Stimulated activated naive CD8-positive, alpha-beta T cell treated with anti-CD3 and anti-CD28 coated beads, Interleukin-15, Interleukin-2, amounts not matched to agents 100 U/mL and 50 U/mL, for 24 hours (primary cell): ENCODE results near the gene MIPOL1.
"Not testable (repeated sequence)": the region's sequence is repeated elsewhere in the genome, so short reads cannot be mapped to it uniquely, and the experiment has no call there.

Experiments used
- ATAC-seq: fragments of 150-1000 bp; cut with Tn5 transposase; one replicate; pipeline ENCODE4 v1.10.0; 2021
- DNase-seq: peaks from one replicate; pipeline ENCODE4 v3.0.0; 2021

MIPOL1 gene

GRCh38 chr14:37284760-37285159 is 87.0 kb downstream of the MIPOL1 start:
- no peak for ATAC-seq
- no peak for DNase-seq

DNA sequence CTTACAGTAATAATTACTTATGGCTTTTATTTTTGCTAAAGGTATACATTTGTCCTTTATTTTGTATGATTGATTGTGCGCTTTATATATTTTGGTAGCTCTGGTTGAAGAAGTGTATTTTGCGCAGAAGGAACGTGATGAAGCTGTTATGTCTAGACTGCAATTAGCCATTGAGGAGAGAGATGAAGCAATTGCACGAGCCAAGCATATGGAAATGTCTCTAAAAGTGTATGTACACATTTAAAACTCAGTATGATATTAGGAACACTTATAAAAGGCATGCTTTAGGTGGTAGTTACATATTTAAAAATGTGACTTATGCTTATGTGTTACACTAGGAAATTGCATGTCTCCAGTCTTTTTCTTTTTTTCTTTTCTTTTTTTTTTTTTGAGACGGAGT is 87.5 kb downstream of the MIPOL1 start:
- no peak for DNase-seq
- no peak for ATAC-seq

DNA sequence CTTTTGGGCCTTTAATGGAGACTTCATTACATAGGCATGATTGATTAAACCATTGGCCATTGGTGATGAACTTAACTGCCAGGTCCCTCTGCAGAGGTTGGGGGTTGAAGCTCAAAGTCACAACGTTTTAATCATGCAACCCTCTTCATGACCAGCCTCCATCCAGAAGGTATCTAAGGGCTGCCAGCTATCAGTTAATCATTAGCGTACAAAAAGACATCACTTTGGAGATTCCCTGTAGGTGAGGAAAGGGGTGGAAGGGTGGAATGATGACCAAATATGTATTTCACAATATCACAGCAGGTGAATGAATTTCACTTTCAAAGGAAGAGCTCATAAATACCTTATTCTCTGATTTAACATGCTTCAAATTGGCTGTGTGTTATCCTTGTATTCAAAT is 92.0 kb downstream of the MIPOL1 start:
- DNase-seq: no peak
- ATAC-seq: no peak

GRCh38 chr14:37295262-37295661 is 97.5 kb downstream of the MIPOL1 start:
- not testable (repeated sequence) for DNase-seq, ATAC-seq

- ATAC-seq: no peak
- no peak for DNase-seq
Observed at GRCh38 chr14:37311252-37311651, 113.5 kb downstream of the MIPOL1 start.

DNA sequence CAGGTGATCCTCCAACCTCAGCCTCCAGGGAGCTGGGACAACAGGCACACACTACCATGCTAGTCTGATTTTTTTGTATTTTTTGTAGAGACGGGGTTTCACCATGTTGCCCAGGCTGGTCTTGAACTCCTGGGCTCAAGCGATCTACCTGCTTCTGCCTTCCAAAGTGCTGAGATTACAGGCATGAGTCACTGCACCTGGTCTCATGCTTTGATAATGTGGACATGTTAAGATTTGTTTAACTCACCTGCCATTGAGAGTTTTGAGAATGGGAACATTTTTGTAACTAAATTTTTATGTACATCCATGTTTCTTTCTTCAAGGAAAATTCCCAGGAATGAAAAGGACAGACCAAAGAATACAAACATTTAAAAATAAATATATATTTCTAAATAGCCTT is 121.2 kb downstream of the MIPOL1 start:
- DNase-seq: no peak
- ATAC-seq: no peak

GRCh38 chr14:37320106-37320505 is 122.4 kb downstream of the MIPOL1 start:
- ATAC-seq (no peak), DNase-seq (no peak)

- DNase-seq: no peak
- ATAC-seq: no peak
Observed at GRCh38 chr14:37325332-37325731, 127.6 kb downstream of the MIPOL1 start.

- DNase-seq (no peak), ATAC-seq (no peak)
Observed at GRCh38 chr14:37326434-37326833, 128.7 kb downstream of the MIPOL1 start.

- not testable (repeated sequence) for DNase-seq
Observed at GRCh38 chr14:37327933-37328332, 130.2 kb downstream of the MIPOL1 start.

GRCh38 chr14:37328673-37329072 is 130.9 kb downstream of the MIPOL1 start:
- no peak for ATAC-seq
- no peak for DNase-seq

More at GRCh38 chr14:37327933-37328332, 130.2 kb downstream of the MIPOL1 start:
- not testable (repeated sequence) for ATAC-seq

DNA sequence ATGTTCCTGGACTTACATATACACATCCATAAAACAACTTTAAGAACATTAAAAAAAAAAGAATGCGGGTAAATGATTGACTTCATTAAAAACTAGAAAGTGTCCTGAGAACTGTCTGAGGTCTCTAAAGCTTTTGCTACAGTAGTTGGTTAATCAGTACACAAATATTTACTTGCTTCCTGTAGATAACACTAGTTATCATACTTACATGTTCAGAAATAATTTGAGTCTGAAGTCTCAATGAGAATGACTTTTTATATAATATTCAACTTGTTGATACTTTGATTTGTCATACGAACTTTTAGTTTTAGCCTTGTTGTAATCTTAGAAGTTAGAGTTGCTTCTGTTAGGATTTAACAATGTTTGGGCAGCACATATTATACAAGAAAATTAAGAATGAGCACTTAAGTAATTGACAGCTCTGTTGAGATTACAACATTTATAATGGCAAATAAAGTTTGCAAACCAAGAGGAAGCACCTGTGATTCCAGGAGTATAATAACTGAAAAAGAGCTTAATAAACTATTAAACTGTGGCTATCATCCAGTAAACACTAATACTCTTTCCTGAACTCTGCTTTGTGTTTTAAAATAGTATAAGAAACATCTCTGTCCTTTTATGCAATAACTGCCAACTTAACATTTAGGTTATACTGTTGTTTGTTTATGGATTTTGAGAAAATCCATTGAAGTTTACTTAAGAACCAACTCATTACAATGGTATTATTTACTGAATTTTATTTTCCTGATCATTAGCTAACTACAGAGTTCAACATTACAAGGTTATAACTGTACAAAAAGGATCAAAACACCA is 131.7 kb downstream of the MIPOL1 start:
- ATAC-seq: no peak
- DNase-seq: no peak

GRCh38 chr14:37330910-37331309 is 133.2 kb downstream of the MIPOL1 start:
- no peak for DNase-seq
- ATAC-seq: no peak

- DNase-seq (no peak), ATAC-seq (no peak)
Observed at GRCh38 chr14:37340353-37340752, 142.6 kb downstream of the MIPOL1 start.

DNA sequence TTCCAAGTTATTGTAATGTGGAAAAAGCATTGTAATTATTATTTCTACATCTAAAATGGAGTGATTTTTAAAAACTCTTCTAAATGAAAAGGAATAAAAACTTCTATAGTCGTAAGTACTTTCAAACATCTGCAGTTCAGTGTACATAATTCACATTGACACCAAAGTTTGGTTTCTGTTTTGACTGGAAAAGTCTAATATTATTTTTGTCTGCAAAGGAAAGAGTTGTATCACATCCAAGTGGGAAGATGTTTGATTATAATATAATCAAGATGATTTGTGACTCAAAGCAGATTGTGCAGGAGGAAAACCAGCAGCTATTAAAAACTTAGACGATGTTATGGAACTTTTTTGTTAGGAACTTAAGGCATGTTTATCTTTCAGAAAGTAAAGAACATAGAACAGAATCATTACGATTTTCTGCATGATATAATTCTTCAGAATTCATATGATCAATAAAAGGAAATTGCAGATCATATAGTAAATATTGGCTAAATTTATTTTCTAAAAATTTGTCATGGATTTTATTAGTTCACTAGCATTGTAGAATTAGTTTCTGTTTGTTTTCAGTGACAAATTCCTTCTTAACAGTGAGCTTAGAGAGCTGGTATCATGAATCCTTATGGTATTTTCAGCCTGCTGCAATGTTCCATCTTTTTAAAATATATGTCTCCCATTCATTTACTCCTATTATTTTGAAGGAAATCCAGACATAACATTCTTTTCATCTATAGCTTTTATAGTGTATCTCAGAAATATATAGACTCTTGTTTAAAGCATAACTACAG is 145.8 kb downstream of the MIPOL1 start:
- DNase-seq (no peak), ATAC-seq (no peak)

DNA sequence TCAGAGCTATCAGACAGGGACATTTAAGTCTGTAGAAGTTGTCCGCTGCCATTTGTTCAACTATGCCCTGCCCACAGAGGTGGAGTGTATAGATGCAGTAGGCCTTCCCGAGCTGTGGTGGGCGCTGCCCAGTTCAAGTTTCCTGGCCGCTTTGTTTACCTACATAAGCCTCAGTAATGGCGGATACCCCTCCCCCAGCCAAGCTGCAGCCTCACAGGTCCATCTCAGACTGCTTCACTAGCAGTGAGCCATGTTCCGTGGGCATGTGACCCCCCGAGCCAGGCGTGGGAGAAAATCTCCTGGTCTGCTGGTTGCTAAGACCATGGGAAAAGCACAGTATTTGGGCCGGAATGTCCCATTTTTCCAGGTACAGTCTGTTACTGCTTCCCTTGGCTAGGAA is 165.9 kb downstream of the MIPOL1 start:
- no peak for ATAC-seq

GRCh38 chr14:37369425-37369824 is 171.7 kb downstream of the MIPOL1 start:
- DNase-seq: no peak
- ATAC-seq: no peak

More for the DNA sequence above, 165.9 kb downstream of the MIPOL1 start:
- DNase-seq: no peak

- DNase-seq (no peak), ATAC-seq (no peak)
Observed at GRCh38 chr14:37375566-37375965, 177.8 kb downstream of the MIPOL1 start.

DNA sequence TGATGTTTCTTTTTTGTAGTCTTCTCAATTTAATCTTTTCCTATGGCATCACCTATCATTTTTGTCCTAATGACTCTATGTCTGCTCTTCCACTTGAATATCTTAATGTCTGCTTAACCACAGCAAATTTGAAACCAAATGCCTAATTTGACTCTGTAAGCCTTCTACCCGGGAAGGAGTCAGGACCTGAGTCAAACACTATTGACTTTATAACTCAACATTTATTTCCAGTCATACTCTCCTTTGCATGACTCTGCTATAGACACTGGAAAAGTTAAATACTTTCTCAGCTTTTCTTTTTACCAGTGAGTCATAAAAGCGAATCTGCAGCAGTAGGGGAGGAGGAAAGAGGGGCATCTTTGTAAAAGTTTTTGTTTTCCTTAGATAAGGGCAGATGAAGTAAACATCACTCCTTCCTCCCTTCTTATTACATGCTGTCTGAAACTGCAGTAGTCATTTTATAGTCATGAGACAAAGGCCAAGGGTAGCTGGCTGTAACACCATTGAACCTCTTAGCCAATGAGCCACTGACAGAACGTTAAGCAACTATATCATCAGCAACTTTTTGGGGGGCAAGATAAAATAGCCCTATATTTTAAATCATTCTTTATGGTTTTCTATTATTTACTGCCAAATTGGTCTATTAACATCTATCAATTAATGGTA is 179.3 kb downstream of the MIPOL1 start:
- ATAC-seq (no peak), DNase-seq (no peak)

DNA sequence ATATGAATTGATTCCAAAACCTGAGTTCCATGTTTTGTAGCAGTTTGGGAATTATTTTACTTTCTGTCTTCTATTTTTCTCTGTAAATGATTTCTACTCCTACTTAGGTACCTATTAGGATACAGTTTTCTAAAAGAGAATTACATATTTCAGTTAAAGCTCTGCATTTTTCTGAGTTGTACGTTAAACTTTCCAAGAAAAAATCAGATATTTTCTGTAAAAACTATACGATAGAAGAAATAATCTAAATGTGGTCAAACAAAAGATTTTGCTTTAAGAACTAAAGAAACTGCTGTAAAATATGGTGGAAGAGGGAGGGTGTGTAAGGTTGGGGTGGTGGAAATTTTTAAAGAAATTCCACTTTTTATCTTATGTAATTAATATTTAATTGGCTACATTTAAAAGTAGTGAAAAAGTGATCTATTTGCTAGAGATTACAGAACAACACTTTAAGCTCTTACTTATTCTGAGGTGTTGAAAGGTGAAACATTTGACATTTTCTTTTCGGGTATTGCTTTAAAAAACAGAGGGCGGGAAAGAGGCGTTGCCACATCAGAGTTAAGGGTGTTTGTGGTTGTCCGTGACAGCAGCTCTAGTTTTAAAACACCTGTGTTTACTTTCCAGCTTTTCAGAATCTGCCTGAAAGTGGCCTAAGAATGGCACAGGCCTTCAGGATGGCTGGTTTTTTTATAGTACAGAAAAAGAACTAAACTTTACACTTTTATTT is 187.3 kb downstream of the MIPOL1 start:
- no peak for DNase-seq
- no peak for ATAC-seq

GRCh38 chr14:37397157-37397940 is 199.6 kb downstream of the MIPOL1 start:
- not testable (repeated sequence) for DNase-seq, ATAC-seq

- no peak for ATAC-seq
- DNase-seq: no peak
Observed at GRCh38 chr14:37397941-37398215, 200.1 kb downstream of the MIPOL1 start.
